K562 (cell line): ENCODE results near the gene ST3GAL3. TPM values are rescaled to one million over a fixed set of nuclear protein-coding genes. Genes with fewer than 3 reads are reported as not detected.

Experiments
- CBX5 ChIP-seq: IDR thresholded peaks from 2 replicates; pipeline ENCODE4 v1.6.1; 2014; ENCODE audit warnings: low read depth, borderline replicate concordance
- CREB1 ChIP-seq, 2 experiments: sonication (generic) in 1 of 2; formaldehyde crosslinking in 1 of 2; IDR thresholded peaks; 2 replicates each; pipeline versions ENCODE4 v1.6.1 to v1.8.0; 2012 to 2022; ENCODE audit warnings: inconsistent platforms in 1 of 2, mild to moderate bottlenecking in 1 of 2, missing genetic modification reagents in 1 of 2, moderate library complexity in 1 of 2
- DNMT1 ChIP-seq: fragments of 450-650 bp; IDR thresholded peaks from 2 replicates; pipeline ENCODE4 v1.6.1; 2016; ENCODE audit warnings: antibody characterized with exemption, mild to moderate bottlenecking
- HDGF ChIP-seq: fragments of 450-650 bp; IDR thresholded peaks from 2 replicates; pipeline ENCODE4 v1.6.1; 2016
- ID3 ChIP-seq, 2 experiments: fragments of 250-450 bp in 1 of 2; fragments of 450-650 bp in 1 of 2; sonication (Bioruptor Pico) in 1 of 2; IDR thresholded peaks; 2 replicates each; pipeline versions ENCODE4 v1.6.1 to v1.8.0; 2016 to 2021; ENCODE audit warnings: mild to moderate bottlenecking in 2 of 2, moderate library complexity in 2 of 2, missing compliant biosample characterization in 1 of 2, missing genetic modification characterization in 1 of 2
- KAT2B ChIP-seq: IDR thresholded peaks from one replicate; pipeline ENCODE4 v1.6.1; 2012; ENCODE audit warnings: low read depth, mild to moderate bottlenecking, control low read depth, inconsistent platforms, low read length, moderate library complexity
- MTF1 ChIP-seq: fragments of 250-450 bp; sonication (Bioruptor Pico); IDR thresholded peaks from 2 replicates; pipeline ENCODE4 v1.9.0; 2021; ENCODE audit warnings: moderate library complexity, mild to moderate bottlenecking, inconsistent platforms, borderline replicate concordance
- NR3C1 ChIP-seq: sonication (generic); formaldehyde crosslinking; IDR thresholded peaks from 2 replicates; pipeline ENCODE4 v1.8.1; 2022; ENCODE audit warnings: missing genetic modification reagents
- PATZ1 ChIP-seq: fragments of 250-450 bp; sonication (Bioruptor Pico); IDR thresholded peaks from 2 replicates; pipeline ENCODE4 v1.5.0; 2020; ENCODE audit warnings: mild to moderate bottlenecking, borderline replicate concordance
- PRMT5 ChIP-seq: sonication (generic); formaldehyde crosslinking; IDR thresholded peaks from 2 replicates; pipeline ENCODE4 v1.5.0; 2020; ENCODE audit warnings: missing genetic modification reagents
- RBBP5 ChIP-seq: fragments of 200-600 bp; sonication (generic); IDR thresholded peaks from 2 replicates; pipeline ENCODE4 v1.6.1; 2012; ENCODE audit warnings: borderline replicate concordance, mild to moderate bottlenecking, low read length, control low read depth, inconsistent platforms; ENCODE audit not compliant: insufficient read depth, poor library complexity, severe bottlenecking
- TCFL5 ChIP-seq: fragments of 250-450 bp; sonication (Bioruptor Pico); conservative IDR thresholded peaks from 2 replicates; pipeline ENCODE4 v1.6.1; 2021; ENCODE audit warnings: mild to moderate bottlenecking, moderate library complexity, matching md5 sums
- TOE1 ChIP-seq, 2 experiments: fragments of 450-650 bp in 1 of 2; sonication (generic) in 1 of 2; formaldehyde crosslinking in 1 of 2; IDR thresholded peaks; 2 replicates each; pipeline versions ENCODE4 v1.7.1 to v1.8.0; 2016 to 2022; ENCODE audit warnings: borderline replicate concordance in 2 of 2, mild to moderate bottlenecking in 2 of 2, antibody characterized with exemption in 1 of 2, inconsistent platforms in 1 of 2, low read depth in 1 of 2, missing genetic modification reagents in 1 of 2, moderate library complexity in 1 of 2
- ZBTB33 ChIP-seq: sonication (generic); formaldehyde crosslinking; IDR thresholded peaks from 2 replicates; pipeline ENCODE4 v1.8.1; 2023; ENCODE audit warnings: mild to moderate bottlenecking, missing genetic modification reagents
- ZBTB49 ChIP-seq: sonication (generic); formaldehyde crosslinking; IDR thresholded peaks from 2 replicates; pipeline ENCODE4 v1.8.0; 2022; ENCODE audit warnings: missing genetic modification reagents, mild to moderate bottlenecking, borderline replicate concordance
- ZNF740 ChIP-seq, 3 experiments: fragments of 200-800 bp in 1 of 3; sonication (Bioruptor generic) in 1 of 3; sonication (generic) in 1 of 3; formaldehyde crosslinking in 1 of 3; IDR thresholded peaks; 2 replicates each; pipeline versions ENCODE4 v1.6.1 to v1.8.0; 2016 to 2022; ENCODE audit warnings: mild to moderate bottlenecking in 2 of 3, missing compliant biosample characterization in 2 of 3, missing genetic modification characterization in 2 of 3, missing genetic modification reagents in 1 of 3
- polyA plus RNA-seq, 8 experiments: library from polyadenylated mRNA; depleted of rRNA in 4 of 8; stranded (reverse) in 5 of 8; unstranded in 3 of 8; fragments of >200 nt; fragmentation: Nextera tagmentation in 2 of 8; fragmentation: Illumina TruSeq in 1 of 8; extraction: Ambion mirVana in 2 of 8; extraction: Trizol in 1 of 8; gene quantifications; 2 replicates each; pipeline versions ENCODE4 v1.2.1 to v1.2.3, GENCODE V29; 2011 to 2014; ENCODE audit warnings: inconsistent platforms in 1 of 8, missing spikeins in 1 of 8
- total RNA-seq, 7 experiments: library from RNA; depleted of rRNA in 6 of 7; stranded (reverse); fragments of >200 nt in 6 of 7; fragmentation: Illumina TruSeq in 2 of 7; extraction: Trizol in 2 of 7; gene quantifications; 2 replicates each; pipeline versions ENCODE4 v1.2.1 to v1.2.3, GENCODE V29; 2011 to 2021; ENCODE audit warnings: low replicate concordance in 1 of 7

ST3GAL3 gene
- total and polyA plus RNA-seq, 9 of the 15 experiments (the other 6 are each of a cell fraction or from before 2014, with no cell fraction given) = 1.2 to 18.9 (median 11.0) TPM

- no peak for TF ChIP-seq DNMT1
- TF ChIP-seq TCFL5 = no peak
- no peak for TF ChIP-seq ZBTB49 (CRISPR knock-in tag)
- TF ChIP-seq ID3 (CRISPR knock-in tag; IDR thresholded peaks at IDR 0.05) = no peak
- no peak for TF ChIP-seq ID3 (tag; IDR thresholded peaks at IDR 0.05)
- TF ChIP-seq CREB1 (IDR thresholded peaks at IDR 0.05) = no peak
- TF ChIP-seq CREB1 (CRISPR knock-in tag; IDR thresholded peaks at IDR 0.05) = peak; percentile 13; the same call in 1 of the 2 replicates
- TF ChIP-seq ZBTB33 (CRISPR knock-in tag) = 0 out of 2 replicates have a peak, but pooled peaks have one; percentile 34
- TF ChIP-seq ZNF740 (CRISPR knock-in tag; IDR thresholded peaks at IDR 0.05) = 0 out of 2 replicates have a peak, but pooled peaks have one; percentile 42
- TF ChIP-seq ZNF740 (tag; IDR thresholded peaks at IDR 0.05) = no peak
- no peak for TF ChIP-seq KAT2B
- TF ChIP-seq TOE1 (IDR thresholded peaks at IDR 0.05; ENCODE audit: borderline replicate concordance) = no peak
- no peak for TF ChIP-seq TOE1 (CRISPR knock-in tag; IDR thresholded peaks at IDR 0.05; ENCODE audit: borderline replicate concordance, low read depth)
- no peak for TF ChIP-seq CBX5
- peak; percentile 13 for TF ChIP-seq RBBP5
- no peak for TF ChIP-seq PATZ1 (CRISPR knock-in tag)
- no peak for TF ChIP-seq MTF1 (CRISPR knock-in tag)
- no peak for TF ChIP-seq PRMT5 (CRISPR knock-in tag)
- TF ChIP-seq HDGF = peak; percentile 96
- no peak; the same call in 1 of the 2 replicates for TF ChIP-seq NR3C1 (CRISPR knock-in tag)
These were observed 272.4 kb downstream of the ST3GAL3 start (continued) for GRCh38 chr1:43979528-43980254.
